ENCODE data around the gene GNAQ.

GNAQ gene

DNA sequence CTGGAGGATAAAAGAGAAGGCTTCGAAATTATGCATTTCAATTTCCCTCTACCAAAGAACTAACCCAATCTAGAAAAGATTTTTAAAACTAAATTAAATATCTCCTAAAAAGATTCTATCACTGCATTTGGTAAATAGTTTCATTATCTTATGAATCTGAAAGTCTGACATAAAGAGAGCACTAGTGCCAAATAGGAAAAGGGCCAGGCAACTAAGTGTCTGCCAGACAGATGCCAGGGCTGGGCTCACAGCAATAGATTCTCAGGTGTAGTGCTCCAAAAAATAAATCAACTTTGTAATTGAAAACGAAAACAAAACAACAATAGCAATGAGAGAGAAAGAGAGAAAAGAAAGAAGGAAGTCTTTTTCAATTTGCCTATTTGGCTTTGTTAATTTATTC lies 225.8 kb downstream of the GNAQ start:
- Histone ChIP-seq H2AK5ac (ENCODE audit: low read length) (no peak overlapping the region), H3K9ac (ENCODE audit: low read length) (no peak overlapping the region), H4K8ac (ENCODE audit: low read depth, low read length) (no peak overlapping the region), H3K4me3 (ENCODE audit: low read depth, low read length) (no peak overlapping the region), H2BK5ac (ENCODE audit: low read depth, low read length, poor library complexity) (no peak overlapping the region), H3K4ac (ENCODE audit: low read depth, low read length) (no peak overlapping the region), H2BK12ac (ENCODE audit: low read length) (no peak overlapping the region), H3K23ac (ENCODE audit: low read length) (no peak overlapping the region), H3K18ac (ENCODE audit: low read length) (no peak overlapping the region), H3K27me3 (ENCODE audit: insufficient read depth, low read length) (no peaks in the 10 kb centered on the region), H3K27ac (ENCODE audit: low read depth, low read length) (no peak overlapping the region), H4K91ac (ENCODE audit: low read depth, low read length) (no peak overlapping the region), H3K36me3 (ENCODE audit: control insufficient read depth in 1 of 2, insufficient read depth in 2 of 2, low read length in 2 of 2) (no peaks in the 10 kb centered on the region), H3K14ac (ENCODE audit: low read length) (no peak overlapping the region), H3K4me2 (ENCODE audit: low read length) (no peak overlapping the region), H2BK120ac (ENCODE audit: insufficient read depth, low read length, poor library complexity) (no peak overlapping the region), H3K79me1 (ENCODE audit: low read length) (peaks cover 2% of the 10 kb centered on the region), H4K12ac (ENCODE audit: low read depth, low read length) (no peak overlapping the region), H2AFZ (ENCODE audit: insufficient read depth, low read length, poor library complexity) (no peak overlapping the region), H3K9me3 (ENCODE audit: insufficient read depth, low read depth, low read length) (no peaks in the 10 kb centered on the region), H3K79me2 (ENCODE audit: control insufficient read depth, insufficient read depth, low read length, poor library complexity) (no peaks in the 10 kb centered on the region), H3K4me1 (ENCODE audit: control insufficient read depth in 1 of 2, insufficient read depth in 2 of 2, low read length in 2 of 2) (peaks cover 0 to 7% of the 10 kb centered on the region in 2 experiments)
- DNase-seq = no peak
- WGBS (ENCODE audit: extremely low coverage, insufficient coverage, insufficient read length) = no CpG with 5 or more reads among the region's 2 CpGs

DNA sequence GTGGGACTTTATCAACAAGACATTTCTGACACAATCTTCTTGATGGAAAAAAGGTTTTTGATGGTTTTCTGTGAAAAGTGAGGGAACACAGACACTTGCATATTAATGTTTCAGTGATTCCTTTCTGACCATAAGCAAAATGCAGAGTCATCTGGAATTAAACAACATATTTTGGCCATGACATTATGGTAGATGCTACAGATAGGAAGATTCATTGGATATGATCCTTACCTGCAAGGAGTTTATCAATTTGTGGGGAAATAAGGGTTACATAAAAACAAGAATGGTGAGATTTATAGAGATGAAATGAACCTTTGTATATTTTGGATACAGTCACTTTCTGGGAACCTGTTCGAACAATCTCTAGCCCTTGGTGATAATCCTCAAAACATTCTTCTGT lies 228.2 kb downstream of the GNAQ start:
- H3K18ac ChIP-seq (ENCODE audit: low read length) = no peak overlapping the region
- no peak overlapping the region for H3K4me2 ChIP-seq (ENCODE audit: low read length)
- no peak overlapping the region for H3K4me3 ChIP-seq (ENCODE audit: low read depth, low read length)
- H2BK5ac ChIP-seq (ENCODE audit: low read depth, low read length, poor library complexity) = no peak overlapping the region
- no peak overlapping the region for H3K14ac ChIP-seq (ENCODE audit: low read length)
- no CpG with 5 or more reads among the region's 1 CpG for WGBS (ENCODE audit: extremely low coverage, insufficient coverage, insufficient read length)
- no peaks in the 10 kb centered on the region for H3K27me3 ChIP-seq (ENCODE audit: insufficient read depth, low read length)
- H4K12ac ChIP-seq (ENCODE audit: low read depth, low read length) = no peak overlapping the region
- no peak overlapping the region for H2BK12ac ChIP-seq (ENCODE audit: low read length)
- peaks cover 0 to 5% of the 10 kb centered on the region in 2 experiments for H3K4me1 ChIP-seq (ENCODE audit: control insufficient read depth in 1 of 2, insufficient read depth in 2 of 2, low read length in 2 of 2)
- H3K79me1 ChIP-seq (ENCODE audit: low read length) = peaks cover 2% of the 10 kb centered on the region
- peak in 1 of 2 donors; percentile 73 for DNase-seq
- H2AFZ ChIP-seq (ENCODE audit: insufficient read depth, low read length, poor library complexity) = no peak overlapping the region
- H3K27ac ChIP-seq (ENCODE audit: low read depth, low read length) = no peak overlapping the region
- no peak overlapping the region for H2AK5ac ChIP-seq (ENCODE audit: low read length)
- no peak overlapping the region for H4K91ac ChIP-seq (ENCODE audit: low read depth, low read length)
- H3K23ac ChIP-seq (ENCODE audit: low read length) = no peak overlapping the region
- no peak overlapping the region for H4K8ac ChIP-seq (ENCODE audit: low read depth, low read length)
- H3K36me3 ChIP-seq (ENCODE audit: control insufficient read depth in 1 of 2, insufficient read depth in 2 of 2, low read length in 2 of 2) = no peaks in the 10 kb centered on the region
- H3K79me2 ChIP-seq (ENCODE audit: control insufficient read depth, insufficient read depth, low read length, poor library complexity) = no peaks in the 10 kb centered on the region
- no peak overlapping the region for H3K9ac ChIP-seq (ENCODE audit: low read length)
- H3K9me3 ChIP-seq (ENCODE audit: insufficient read depth, low read depth, low read length) = no peaks in the 10 kb centered on the region
- H3K4ac ChIP-seq (ENCODE audit: low read depth, low read length) = no peak overlapping the region
- no peak overlapping the region for H2BK120ac ChIP-seq (ENCODE audit: insufficient read depth, low read length, poor library complexity)

DNA sequence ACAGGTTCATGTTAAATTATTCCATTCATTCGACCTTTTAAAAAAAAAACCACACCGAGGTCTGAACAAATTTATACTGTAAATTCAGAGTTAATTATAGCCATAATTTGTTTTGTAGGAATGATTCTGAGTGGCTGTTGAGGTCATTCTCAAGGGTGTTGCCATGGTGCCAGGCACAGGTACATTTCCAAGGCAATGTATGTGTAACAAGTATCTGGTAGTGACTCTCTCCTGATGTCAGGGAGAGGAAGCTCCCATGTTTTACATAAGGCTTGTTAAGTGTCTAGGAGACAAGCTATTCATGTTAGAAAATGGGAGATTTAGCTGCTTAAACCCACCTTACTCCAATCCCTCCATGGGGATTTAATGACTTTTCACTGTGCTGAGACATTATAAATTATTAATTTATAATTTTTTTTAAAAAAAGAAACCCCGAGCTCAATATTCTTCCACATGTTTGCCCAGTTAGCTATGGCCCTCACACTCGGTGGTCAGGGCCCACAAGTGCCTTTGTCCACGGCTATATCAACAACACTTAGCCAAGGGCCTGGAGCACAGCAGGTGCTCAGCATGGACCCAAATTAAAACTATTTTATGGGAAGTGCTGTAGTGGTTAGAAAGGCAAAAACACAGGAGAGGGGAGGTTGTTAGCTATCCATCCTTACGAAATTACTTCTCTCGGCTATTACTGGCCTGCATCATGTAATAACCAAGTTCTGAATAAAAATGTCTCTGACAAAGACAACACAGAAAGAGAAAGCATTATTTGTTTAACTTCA lies 228.9 kb downstream of the GNAQ start:
- Histone ChIP-seq H3K4ac (ENCODE audit: low read depth, low read length) (no peak overlapping the region), H3K79me2 (ENCODE audit: control insufficient read depth, insufficient read depth, low read length, poor library complexity) (no peaks in the 10 kb centered on the region), H4K8ac (ENCODE audit: low read depth, low read length) (no peak overlapping the region), H3K14ac (ENCODE audit: low read length) (no peak overlapping the region), H2AK5ac (ENCODE audit: low read length) (no peak overlapping the region), H2BK12ac (ENCODE audit: low read length) (no peak overlapping the region), H3K36me3 (ENCODE audit: control insufficient read depth in 1 of 2, insufficient read depth in 2 of 2, low read length in 2 of 2) (no peaks in the 10 kb centered on the region), H3K79me1 (ENCODE audit: low read length) (peaks cover 2% of the 10 kb centered on the region), H3K4me2 (ENCODE audit: low read length) (no peak overlapping the region), H2BK120ac (ENCODE audit: insufficient read depth, low read length, poor library complexity) (no peak overlapping the region), H3K4me3 (ENCODE audit: low read depth, low read length) (no peak overlapping the region), H3K9me3 (ENCODE audit: insufficient read depth, low read depth, low read length) (no peaks in the 10 kb centered on the region), H2BK5ac (ENCODE audit: low read depth, low read length, poor library complexity) (no peak overlapping the region), H3K23ac (ENCODE audit: low read length) (no peak overlapping the region), H3K18ac (ENCODE audit: low read length) (no peak overlapping the region), H4K12ac (ENCODE audit: low read depth, low read length) (no peak overlapping the region), H3K27me3 (ENCODE audit: insufficient read depth, low read length) (no peaks in the 10 kb centered on the region), H2AFZ (ENCODE audit: insufficient read depth, low read length, poor library complexity) (no peak overlapping the region), H3K27ac (ENCODE audit: low read depth, low read length) (no peak overlapping the region), H4K91ac (ENCODE audit: low read depth, low read length) (no peak overlapping the region), H3K9ac (ENCODE audit: low read length) (no peak overlapping the region), H3K4me1 (ENCODE audit: control insufficient read depth in 1 of 2, insufficient read depth in 2 of 2, low read length in 2 of 2) (peaks cover 0 to 3% of the 10 kb centered on the region in 2 experiments)
- WGBS (ENCODE audit: extremely low coverage, insufficient coverage, insufficient read length) = no CpG with 5 or more reads among the region's 7 CpGs
- DNase-seq = no peak

DNA sequence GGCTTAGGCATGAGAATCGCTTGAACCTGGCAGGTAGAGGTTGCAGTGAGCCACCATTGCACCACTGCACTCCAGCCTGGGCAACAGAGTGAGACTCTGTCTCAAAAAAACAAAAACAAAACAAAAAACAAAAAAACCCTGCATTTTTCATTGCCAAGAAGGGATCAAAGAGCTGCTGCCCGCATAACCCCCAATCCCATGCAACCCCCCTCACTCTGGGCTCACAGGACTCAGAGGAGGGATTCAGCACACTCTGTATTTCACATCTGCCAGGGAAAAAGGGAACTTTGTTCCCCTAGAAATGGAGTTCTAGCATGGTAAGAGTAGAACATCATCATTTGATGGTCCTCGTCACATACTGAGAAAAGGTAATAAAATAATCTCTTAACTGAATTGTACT lies 229.5 kb downstream of the GNAQ start:
- Histone ChIP-seq H3K18ac (ENCODE audit: low read length) (no peak overlapping the region), H4K91ac (ENCODE audit: low read depth, low read length) (no peak overlapping the region), H3K4me3 (ENCODE audit: low read depth, low read length) (no peak overlapping the region), H3K9ac (ENCODE audit: low read length) (no peak overlapping the region), H3K79me2 (ENCODE audit: control insufficient read depth, insufficient read depth, low read length, poor library complexity) (no peaks in the 10 kb centered on the region), H3K23ac (ENCODE audit: low read length) (no peak overlapping the region), H2AK5ac (ENCODE audit: low read length) (no peak overlapping the region), H3K4me2 (ENCODE audit: low read length) (no peak overlapping the region), H4K12ac (ENCODE audit: low read depth, low read length) (no peak overlapping the region), H3K36me3 (ENCODE audit: control insufficient read depth in 1 of 2, insufficient read depth in 2 of 2, low read length in 2 of 2) (no peaks in the 10 kb centered on the region), H3K4me1 (ENCODE audit: control insufficient read depth in 1 of 2, insufficient read depth in 2 of 2, low read length in 2 of 2) (no peaks in the 10 kb centered on the region), H3K27ac (ENCODE audit: low read depth, low read length) (no peak overlapping the region), H3K9me3 (ENCODE audit: insufficient read depth, low read depth, low read length) (no peaks in the 10 kb centered on the region), H3K27me3 (ENCODE audit: insufficient read depth, low read length) (no peaks in the 10 kb centered on the region), H3K79me1 (ENCODE audit: low read length) (peaks cover 2% of the 10 kb centered on the region), H3K14ac (ENCODE audit: low read length) (no peak overlapping the region), H2BK120ac (ENCODE audit: insufficient read depth, low read length, poor library complexity) (no peak overlapping the region), H3K4ac (ENCODE audit: low read depth, low read length) (no peak overlapping the region), H2BK12ac (ENCODE audit: low read length) (no peak overlapping the region), H4K8ac (ENCODE audit: low read depth, low read length) (no peak overlapping the region), H2BK5ac (ENCODE audit: low read depth, low read length, poor library complexity) (no peak overlapping the region), H2AFZ (ENCODE audit: insufficient read depth, low read length, poor library complexity) (no peak overlapping the region)
- no CpG with 5 or more reads among the region's 3 CpGs for WGBS (ENCODE audit: extremely low coverage, insufficient coverage, insufficient read length)
- no peak for DNase-seq
